Heart left ventricle (tissue), 13 donors: ENCODE measurements around the gene HS3ST6.

ENCODE experiments used
- POLR2A ChIP-seq, 2 donors: fragments of 450-650 bp; IDR thresholded peaks; one replicate each; pipeline ENCODE4 v1.6.1; 2017; ENCODE audit warnings: antibody characterized with exemption in 2 of 2, mild to moderate bottlenecking in 2 of 2, moderate library complexity in 2 of 2
- TF ChIP-seq, protein P1 (sequence below), 12 donors: fragments of 200-600 bp; sonication (generic) in 4 of 12; IDR thresholded peaks; one replicate each; pipeline versions ENCODE4 v1.5.0 to v1.8.0; 2018 to 2022; ENCODE audit warnings: antibody characterized with exemption in 12 of 12, mild to moderate bottlenecking in 5 of 12
- donor health status: ischemic (EF 13 %, LVEDD 7.1; RV severe dilation, severe dysfunction).
- donor health status: DM: no; HTN: yes; CAD: no.
- donor health status: DM: no; HTN: no; CAD: no.
- donor health status: ischemic (EF 25% LVEDD 6.9; RV normal size, moderate dysfunction).
- donor health status: ischemic (EF 25% LVEDD 5.7; RV mildly dilated, moderate dysfunction).
- donor health status: ischemic (EF 35%, LVEDD 5.7; RV mildly dilated, moderate dysfunction).
- donor health status: nonischemic (EF 11% LVEDD 7.7; RV severe dilation, severe dysfunction).
- donor health status: DM: yes; HTN: yes; CAD: no.
- donor health status: PGD.
- donor health status: ischemic (EF 29% LVEDD 5.4; RV normal size, mild dysfunction).
- donor health status: nonischemic (EF 23%, LVEDD 6.1; RV moderate dilation, normal function).

DNA sequence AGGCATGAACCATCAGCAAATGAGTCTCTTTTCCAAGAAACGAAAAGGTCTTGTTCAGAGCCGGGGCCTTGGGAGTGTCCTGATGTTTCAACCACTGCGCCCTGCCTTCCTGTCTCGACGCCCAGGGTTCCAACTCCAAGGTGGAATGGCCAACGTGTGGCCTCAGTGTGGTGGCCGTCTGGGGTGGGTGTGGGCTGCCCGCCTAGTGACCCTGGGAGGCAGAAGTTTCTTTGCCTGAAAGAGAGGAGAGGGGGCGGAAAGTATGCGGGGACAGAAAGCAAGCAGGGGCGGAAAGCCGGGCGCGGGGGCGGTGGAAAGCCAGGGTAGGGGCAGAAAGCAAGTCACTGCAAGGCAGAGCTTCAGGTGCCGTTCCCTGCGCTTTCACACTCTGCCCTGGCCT is 20.7 kb upstream of the HS3ST6 start:
- TF ChIP-seq, protein P1, sequence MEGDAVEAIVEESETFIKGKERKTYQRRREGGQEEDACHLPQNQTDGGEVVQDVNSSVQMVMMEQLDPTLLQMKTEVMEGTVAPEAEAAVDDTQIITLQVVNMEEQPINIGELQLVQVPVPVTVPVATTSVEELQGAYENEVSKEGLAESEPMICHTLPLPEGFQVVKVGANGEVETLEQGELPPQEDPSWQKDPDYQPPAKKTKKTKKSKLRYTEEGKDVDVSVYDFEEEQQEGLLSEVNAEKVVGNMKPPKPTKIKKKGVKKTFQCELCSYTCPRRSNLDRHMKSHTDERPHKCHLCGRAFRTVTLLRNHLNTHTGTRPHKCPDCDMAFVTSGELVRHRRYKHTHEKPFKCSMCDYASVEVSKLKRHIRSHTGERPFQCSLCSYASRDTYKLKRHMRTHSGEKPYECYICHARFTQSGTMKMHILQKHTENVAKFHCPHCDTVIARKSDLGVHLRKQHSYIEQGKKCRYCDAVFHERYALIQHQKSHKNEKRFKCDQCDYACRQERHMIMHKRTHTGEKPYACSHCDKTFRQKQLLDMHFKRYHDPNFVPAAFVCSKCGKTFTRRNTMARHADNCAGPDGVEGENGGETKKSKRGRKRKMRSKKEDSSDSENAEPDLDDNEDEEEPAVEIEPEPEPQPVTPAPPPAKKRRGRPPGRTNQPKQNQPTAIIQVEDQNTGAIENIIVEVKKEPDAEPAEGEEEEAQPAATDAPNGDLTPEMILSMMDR (IDR thresholded peaks at IDR 0.05) = no peak
- no peak for TF ChIP-seq POLR2A (IDR thresholded peaks at IDR 0.05)
